ENCODE data around the gene NCLN. TPM values are rescaled to one million over a fixed set of nuclear protein-coding genes. Genes with fewer than 3 reads are reported as not detected.

The NCLN gene
- total and polyA plus RNA-seq, 9 of the 15 experiments (the other 6 are each of a cell fraction or from before 2014, with no cell fraction given) = 3.8 to 126 (median 39.6) TPM

GRCh38 chr19:3154957-3155736 lies 30.6 kb upstream of the NCLN start (continued):
- TF ChIP-seq MGA (IDR thresholded peaks at IDR 0.05) (peak; percentile 60), HEY1 (CRISPR knock-in tag; IDR thresholded peaks at IDR 0.05; ENCODE audit: borderline replicate concordance) (no peak; the same call in 1 of the 2 replicates), MIER1 (IDR thresholded peaks at IDR 0.05; ENCODE audit: low read depth) (peak; percentile 58; the same call in 1 of the 2 replicates), GTF2E2 (tag; IDR thresholded peaks at IDR 0.05) (peak; percentile 91), CHD2 (IDR thresholded peaks at IDR 0.05; ENCODE audit: low read depth, low read length) (peak; percentile 52; the same call in 1 of the 2 replicates), ZNF197 (CRISPR knock-in tag; IDR thresholded peaks at IDR 0.05; ENCODE audit: low read depth) (peak; percentile 62; the same call in 1 of the 2 replicates), ILF3 (IDR thresholded peaks at IDR 0.05; ENCODE audit: borderline replicate concordance) (no peak)
- TF ChIP-seq, protein P1, sequence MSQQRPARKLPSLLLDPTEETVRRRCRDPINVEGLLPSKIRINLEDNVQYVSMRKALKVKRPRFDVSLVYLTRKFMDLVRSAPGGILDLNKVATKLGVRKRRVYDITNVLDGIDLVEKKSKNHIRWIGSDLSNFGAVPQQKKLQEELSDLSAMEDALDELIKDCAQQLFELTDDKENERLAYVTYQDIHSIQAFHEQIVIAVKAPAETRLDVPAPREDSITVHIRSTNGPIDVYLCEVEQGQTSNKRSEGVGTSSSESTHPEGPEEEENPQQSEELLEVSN (IDR thresholded peaks at IDR 0.05; ENCODE audit: borderline replicate concordance in 1 of 2, extremely low read depth in 1 of 2, insufficient read depth in 1 of 2, insufficient read length in 1 of 2, low read depth in 1 of 2, low read length in 1 of 2, poor library complexity in 1 of 2, severe bottlenecking in 1 of 2) = peak in 1 of 2 experiments; percentile 5
